DND-41 (cell line): ENCODE measurements around the gene L3MBTL3.

Experiments
- ATAC-seq: fragments of 200-7000 bp; cut with Tn5 transposase; 3 replicates; pipeline ENCODE4 v1.9.1; 2021; ENCODE audit warnings: low read depth; ENCODE audit not compliant: insufficient read depth
- DNase-seq: peaks from one replicate; pipeline ENCODE4 v3.0.0-alpha.2; 2020
- H2AFZ ChIP-seq: 2 replicates; pipeline ENCODE4 v1.6.0; 2012; ENCODE audit warnings: low read depth, low read length
- H3K27ac ChIP-seq: 2 replicates; pipeline ENCODE4 v1.5.1; 2012; ENCODE audit warnings: low read length, inconsistent platforms
- H3K27me3 ChIP-seq: fragments of 200-600 bp; sonication (generic); 2 replicates; pipeline ENCODE4 v1.6.0; 2012; ENCODE audit warnings: low read length, mild to moderate bottlenecking, inconsistent platforms; ENCODE audit not compliant: insufficient read depth, poor library complexity
- H3K36me3 ChIP-seq: 2 replicates; pipeline ENCODE4 v1.5.1; 2012; ENCODE audit warnings: low read length, inconsistent platforms; ENCODE audit not compliant: insufficient read depth
- H3K4me1 ChIP-seq: 2 replicates; pipeline ENCODE4 v1.5.1; 2012; ENCODE audit warnings: mild to moderate bottlenecking, low read length; ENCODE audit not compliant: insufficient read depth
- H3K4me2 ChIP-seq: 2 replicates; pipeline ENCODE4 v1.6.0; 2012; ENCODE audit warnings: mild to moderate bottlenecking, moderate library complexity, low read length, inconsistent platforms; ENCODE audit not compliant: insufficient read depth
- H3K4me3 ChIP-seq, 2 experiments: fragments of 200-600 bp in 1 of 2; shearing (Covaris generic) in 1 of 2; 2 replicates each; pipeline ENCODE4 v1.5.1; 2012 to 2016; ENCODE audit warnings: inconsistent platforms in 2 of 2, low read length in 2 of 2, mild to moderate bottlenecking in 2 of 2, low read depth in 1 of 2, moderate library complexity in 1 of 2
- H3K79me2 ChIP-seq: 2 replicates; pipeline ENCODE4 v1.6.0; 2012; ENCODE audit warnings: low read length, inconsistent platforms; ENCODE audit not compliant: insufficient read depth
- H3K9ac ChIP-seq: 2 replicates; pipeline ENCODE4 v1.6.0; 2012; ENCODE audit warnings: low read depth, mild to moderate bottlenecking, inconsistent platforms, low read length, moderate library complexity
- H3K9me3 ChIP-seq: 2 replicates; pipeline ENCODE4 v1.5.1; 2012; ENCODE audit warnings: low read length, moderate library complexity, mild to moderate bottlenecking, inconsistent platforms; ENCODE audit not compliant: insufficient read depth, severe bottlenecking
- H4K20me1 ChIP-seq: 2 replicates; pipeline ENCODE4 v1.6.0; 2012; ENCODE audit warnings: low read length; ENCODE audit not compliant: insufficient read depth
- EZH2 ChIP-seq: IDR thresholded peaks from 3 replicates; pipeline ENCODE4 v1.6.1; 2012; ENCODE audit warnings: borderline replicate concordance, low read depth, mild to moderate bottlenecking, moderate library complexity, low read length, inconsistent platforms; ENCODE audit not compliant: severe bottlenecking
- TF ChIP-seq, protein P1 (sequence below): IDR thresholded peaks from 2 replicates; pipeline ENCODE4 v1.5.1; 2012; ENCODE audit warnings: borderline replicate concordance, low read length, moderate library complexity, mild to moderate bottlenecking; ENCODE audit not compliant: poor library complexity, severe bottlenecking; ENCODE audit errors: extremely low read depth

Gene L3MBTL3

DNA sequence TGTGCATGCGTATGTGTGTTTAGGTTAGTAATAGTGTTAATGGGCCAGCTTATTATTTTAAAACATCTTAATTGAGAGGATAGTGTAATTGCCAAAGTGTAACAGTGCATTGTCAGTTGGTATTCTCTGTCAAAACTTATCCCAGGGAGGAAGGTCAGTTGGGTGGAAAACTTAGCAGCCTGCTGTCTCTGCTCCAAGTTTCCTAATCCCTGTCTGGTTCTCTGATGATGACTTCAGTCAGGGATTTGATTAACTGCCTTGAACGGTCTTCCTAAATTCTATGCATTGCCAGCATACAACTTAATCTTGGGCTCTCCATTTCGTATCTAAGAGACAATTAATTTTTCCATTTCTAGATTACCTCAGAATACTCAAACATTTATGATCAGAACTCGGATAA lies 51.1 kb downstream of the L3MBTL3 start:
- Histone ChIP-seq H3K79me2 (no peaks in the 10 kb centered on the region), H3K27me3 (peaks cover 6% of the 10 kb centered on the region), H3K36me3 (no peaks in the 10 kb centered on the region), H3K4me1 (no peaks in the 10 kb centered on the region), H2AFZ (no peak overlapping the region), H3K9me3 (no peaks in the 10 kb centered on the region), H4K20me1 (no peaks in the 10 kb centered on the region), H3K9ac (no peak overlapping the region), H3K4me3 (no peak overlapping the region), H3K4me2 (no peak overlapping the region), H3K27ac (no peak overlapping the region)
- TF ChIP-seq, protein P1, sequence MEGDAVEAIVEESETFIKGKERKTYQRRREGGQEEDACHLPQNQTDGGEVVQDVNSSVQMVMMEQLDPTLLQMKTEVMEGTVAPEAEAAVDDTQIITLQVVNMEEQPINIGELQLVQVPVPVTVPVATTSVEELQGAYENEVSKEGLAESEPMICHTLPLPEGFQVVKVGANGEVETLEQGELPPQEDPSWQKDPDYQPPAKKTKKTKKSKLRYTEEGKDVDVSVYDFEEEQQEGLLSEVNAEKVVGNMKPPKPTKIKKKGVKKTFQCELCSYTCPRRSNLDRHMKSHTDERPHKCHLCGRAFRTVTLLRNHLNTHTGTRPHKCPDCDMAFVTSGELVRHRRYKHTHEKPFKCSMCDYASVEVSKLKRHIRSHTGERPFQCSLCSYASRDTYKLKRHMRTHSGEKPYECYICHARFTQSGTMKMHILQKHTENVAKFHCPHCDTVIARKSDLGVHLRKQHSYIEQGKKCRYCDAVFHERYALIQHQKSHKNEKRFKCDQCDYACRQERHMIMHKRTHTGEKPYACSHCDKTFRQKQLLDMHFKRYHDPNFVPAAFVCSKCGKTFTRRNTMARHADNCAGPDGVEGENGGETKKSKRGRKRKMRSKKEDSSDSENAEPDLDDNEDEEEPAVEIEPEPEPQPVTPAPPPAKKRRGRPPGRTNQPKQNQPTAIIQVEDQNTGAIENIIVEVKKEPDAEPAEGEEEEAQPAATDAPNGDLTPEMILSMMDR = no peak
- no peak for TF ChIP-seq EZH2
- ATAC-seq (no peak), DNase-seq (no peak)

GRCh38 chr6:130070326-130070725 lies 51.9 kb downstream of the L3MBTL3 start:
- no peak overlapping the region for H3K9ac ChIP-seq
- DNase-seq (no peak), ATAC-seq (no peak)
- H3K4me3 ChIP-seq = no peak overlapping the region
- no peak overlapping the region for H3K27ac ChIP-seq
- H3K36me3 ChIP-seq = no peaks in the 10 kb centered on the region
- H3K9me3 ChIP-seq = no peaks in the 10 kb centered on the region
- TF ChIP-seq, protein P1 = no peak
- no peak for TF ChIP-seq EZH2
- no peak overlapping the region for H3K4me2 ChIP-seq
- no peaks in the 10 kb centered on the region for H4K20me1 ChIP-seq
- no peaks in the 10 kb centered on the region for H3K4me1 ChIP-seq
- H2AFZ ChIP-seq = no peak overlapping the region
- H3K27me3 ChIP-seq = peaks cover 9% of the 10 kb centered on the region
- H3K79me2 ChIP-seq = no peaks in the 10 kb centered on the region

DNA sequence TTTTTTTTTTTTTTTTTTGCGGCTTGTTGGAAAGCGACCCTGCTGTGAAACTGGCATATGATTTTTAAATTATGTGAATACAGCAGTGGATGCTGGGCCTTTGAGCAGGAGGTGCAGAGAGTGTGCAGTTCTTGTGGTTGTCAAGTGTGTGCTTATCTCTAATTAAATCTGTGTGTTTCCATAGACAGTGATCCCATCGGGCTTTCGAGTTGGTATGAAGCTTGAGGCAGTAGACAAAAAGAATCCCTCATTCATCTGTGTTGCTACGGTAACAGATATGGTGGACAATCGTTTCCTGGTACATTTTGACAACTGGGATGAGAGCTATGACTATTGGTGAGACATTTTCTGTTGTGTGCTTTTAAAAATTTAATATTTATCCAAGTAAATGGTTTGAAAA lies 52.4 kb downstream of the L3MBTL3 start:
- no peaks in the 10 kb centered on the region for H4K20me1 ChIP-seq
- peaks cover 8% of the 10 kb centered on the region for H3K27me3 ChIP-seq
- H2AFZ ChIP-seq = no peak overlapping the region
- DNase-seq (no peak), ATAC-seq (no peak)
- no peak overlapping the region for H3K4me2 ChIP-seq
- no peaks in the 10 kb centered on the region for H3K36me3 ChIP-seq
- TF ChIP-seq, protein P1 = no peak
- TF ChIP-seq EZH2 = no peak
- H3K4me3 ChIP-seq = no peak overlapping the region
- H3K9ac ChIP-seq = no peak overlapping the region
- H3K4me1 ChIP-seq = no peaks in the 10 kb centered on the region
- no peak overlapping the region for H3K27ac ChIP-seq
- no peaks in the 10 kb centered on the region for H3K9me3 ChIP-seq
- H3K79me2 ChIP-seq = no peaks in the 10 kb centered on the region
